WERI-Rb-1 (cell line): Measurements from ENCODE around the gene EGR2.
A peak's percentile ranks its signal among the peaks of the same experiment; 100 is the strongest.

Experiments used
- DNase-seq: peaks from one replicate; pipeline ENCODE4 v3.0.0-alpha.2; 2020
- H3K27ac ChIP-seq: fragments of 250-450 bp; sonication (Bioruptor Pico); 2 replicates; pipeline ENCODE4 v1.5.1; 2020; ENCODE audit warnings: mild to moderate bottlenecking, moderate library complexity
- H3K27me3 ChIP-seq: fragments of 250-450 bp; sonication (Bioruptor Pico); 2 replicates; pipeline ENCODE4 v1.5.1; 2021; ENCODE audit warnings: mild to moderate bottlenecking, low read depth, moderate library complexity; ENCODE audit not compliant: insufficient read depth, severe bottlenecking
- H3K36me3 ChIP-seq: fragments of 250-450 bp; sonication (Bioruptor Pico); 2 replicates; pipeline ENCODE4 v1.5.1; 2020; ENCODE audit warnings: mild to moderate bottlenecking, moderate library complexity
- H3K4me3 ChIP-seq: 2 replicates; pipeline ENCODE4 v1.5.1; 2011; ENCODE audit warnings: low read depth, mild to moderate bottlenecking, control low read depth, low read length
- H3K9me3 ChIP-seq: fragments of 250-450 bp; sonication (Bioruptor Pico); 2 replicates; pipeline ENCODE4 v1.5.1; 2021; ENCODE audit warnings: mild to moderate bottlenecking, moderate library complexity; ENCODE audit not compliant: severe bottlenecking
- TF ChIP-seq, protein P1 (sequence below): IDR thresholded peaks from 2 replicates; pipeline ENCODE4 v1.5.1; 2011; ENCODE audit warnings: low read depth, mild to moderate bottlenecking, control low read depth, inconsistent platforms, low read length

The EGR2 gene

DNA sequence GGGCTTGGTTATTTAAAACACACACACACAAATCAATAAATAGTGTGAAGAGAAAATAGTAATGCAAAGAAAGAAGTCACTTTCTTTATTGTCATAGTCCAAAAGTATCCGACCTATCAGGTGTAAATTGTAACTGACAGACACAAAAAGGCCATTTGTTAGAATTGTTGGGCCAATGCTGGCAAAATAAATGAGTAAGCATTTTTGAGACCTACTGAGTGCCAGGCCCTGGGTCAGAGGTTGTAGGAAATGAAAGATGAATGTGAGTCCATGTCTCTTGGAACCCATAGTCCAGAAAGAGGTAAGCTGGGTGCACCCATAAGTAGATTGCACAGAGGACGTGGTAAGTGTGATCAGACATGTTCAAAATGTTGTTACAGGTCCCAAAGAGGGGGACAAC lies 13.5 kb upstream of the EGR2 start:
- no peak overlapping the region for H3K27ac ChIP-seq
- no peak overlapping the region for H3K4me3 ChIP-seq
- H3K36me3 ChIP-seq = no peaks in the 10 kb centered on the region

DNA sequence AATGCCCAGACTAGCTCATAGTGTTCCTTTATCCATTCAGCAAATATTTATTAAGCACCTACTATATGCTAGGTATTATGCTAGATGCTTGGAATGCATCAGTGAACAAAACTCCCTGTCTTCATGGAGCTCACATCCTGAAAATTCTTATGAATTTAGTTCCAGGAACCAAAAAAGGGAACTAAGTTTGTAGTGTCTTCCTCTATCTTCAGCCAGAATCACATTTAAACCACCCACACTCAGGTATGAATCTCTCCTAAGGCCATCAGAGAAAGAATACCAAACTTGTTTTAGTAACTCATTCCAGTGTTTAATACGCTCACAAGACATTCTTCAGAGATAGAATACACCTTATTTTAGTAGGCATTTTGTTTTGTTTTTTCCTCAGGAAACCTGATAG lies 10.1 kb upstream of the EGR2 start:
- DNase-seq = no peak
- no peaks in the 10 kb centered on the region for H3K9me3 ChIP-seq
- H3K27me3 ChIP-seq = peaks cover 50% of the 10 kb centered on the region
- H3K27ac ChIP-seq = no peak overlapping the region
- H3K36me3 ChIP-seq = no peaks in the 10 kb centered on the region
- TF ChIP-seq, protein P1, sequence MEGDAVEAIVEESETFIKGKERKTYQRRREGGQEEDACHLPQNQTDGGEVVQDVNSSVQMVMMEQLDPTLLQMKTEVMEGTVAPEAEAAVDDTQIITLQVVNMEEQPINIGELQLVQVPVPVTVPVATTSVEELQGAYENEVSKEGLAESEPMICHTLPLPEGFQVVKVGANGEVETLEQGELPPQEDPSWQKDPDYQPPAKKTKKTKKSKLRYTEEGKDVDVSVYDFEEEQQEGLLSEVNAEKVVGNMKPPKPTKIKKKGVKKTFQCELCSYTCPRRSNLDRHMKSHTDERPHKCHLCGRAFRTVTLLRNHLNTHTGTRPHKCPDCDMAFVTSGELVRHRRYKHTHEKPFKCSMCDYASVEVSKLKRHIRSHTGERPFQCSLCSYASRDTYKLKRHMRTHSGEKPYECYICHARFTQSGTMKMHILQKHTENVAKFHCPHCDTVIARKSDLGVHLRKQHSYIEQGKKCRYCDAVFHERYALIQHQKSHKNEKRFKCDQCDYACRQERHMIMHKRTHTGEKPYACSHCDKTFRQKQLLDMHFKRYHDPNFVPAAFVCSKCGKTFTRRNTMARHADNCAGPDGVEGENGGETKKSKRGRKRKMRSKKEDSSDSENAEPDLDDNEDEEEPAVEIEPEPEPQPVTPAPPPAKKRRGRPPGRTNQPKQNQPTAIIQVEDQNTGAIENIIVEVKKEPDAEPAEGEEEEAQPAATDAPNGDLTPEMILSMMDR = no peak
- H3K4me3 ChIP-seq = no peak overlapping the region

More for the DNA sequence above, 13.5 kb upstream of the EGR2 start:
- H3K9me3 ChIP-seq = no peaks in the 10 kb centered on the region
- peaks cover 43% of the 10 kb centered on the region for H3K27me3 ChIP-seq
- DNase-seq = no peak
- TF ChIP-seq, protein P1 = no peak

DNA sequence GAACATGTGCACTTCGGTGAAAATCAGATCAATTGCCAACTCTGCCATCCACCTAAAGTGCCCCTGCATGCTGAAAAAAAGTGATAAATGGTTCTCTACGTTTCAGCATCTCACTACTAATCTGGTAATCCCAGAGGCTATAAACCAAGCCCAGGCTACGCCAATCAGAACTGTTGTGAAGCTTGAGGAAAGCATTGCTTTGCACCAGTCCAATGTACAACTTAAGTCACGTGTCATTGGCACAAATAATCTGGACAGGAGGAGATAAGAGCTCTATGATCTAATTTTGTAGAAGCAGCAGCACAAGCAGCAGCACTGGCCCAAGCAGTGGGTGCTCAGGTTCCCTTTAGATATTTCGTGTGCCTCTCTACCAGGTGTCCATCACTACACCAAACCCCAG lies 4.4 kb upstream of the EGR2 start:
- peaks cover 72% of the 10 kb centered on the region for H3K27me3 ChIP-seq
- peaks cover 2% of the 10 kb centered on the region for H3K9me3 ChIP-seq
- TF ChIP-seq, protein P1 = no peak
- no peak overlapping the region for H3K27ac ChIP-seq
- H3K4me3 ChIP-seq = no peak overlapping the region
- H3K36me3 ChIP-seq = no peaks in the 10 kb centered on the region
- DNase-seq = no peak

- H3K4me3 ChIP-seq = no peak overlapping the region
- H3K9me3 ChIP-seq = peaks cover 2% of the 10 kb centered on the region
- no peak overlapping the region for H3K27ac ChIP-seq
- TF ChIP-seq, protein P1 = no peak
- H3K27me3 ChIP-seq = peaks cover 80% of the 10 kb centered on the region
- DNase-seq = no peak
- H3K36me3 ChIP-seq = no peaks in the 10 kb centered on the region
Measured at GRCh38 chr10:62819141-62819920, 3.2 kb upstream of the EGR2 start.

GRCh38 chr10:62818426-62819011 lies 2.4 kb upstream of the EGR2 start:
- TF ChIP-seq, protein P1 = no peak
- Histone ChIP-seq H3K36me3 (no peaks in the 10 kb centered on the region), H3K9me3 (peaks cover 2% of the 10 kb centered on the region), H3K27me3 (peaks cover 88% of the 10 kb centered on the region), H3K4me3 (peak overlapping the region; percentile 64), H3K27ac (no peak overlapping the region)
- DNase-seq = peak; percentile 21
